Myometrial cell (primary cell): ENCODE measurements around the gene WDR44. TPM values are rescaled to one million over a fixed set of nuclear protein-coding genes. Genes with fewer than 3 reads are reported as not detected.

ENCODE experiments used
- total RNA-seq: library from RNA; depleted of rRNA; stranded (reverse); fragments of >200 nt; gene quantifications from 2 replicates; pipeline ENCODE4 v1.2.3, GENCODE V29; 2015

WDR44 gene, protein sequence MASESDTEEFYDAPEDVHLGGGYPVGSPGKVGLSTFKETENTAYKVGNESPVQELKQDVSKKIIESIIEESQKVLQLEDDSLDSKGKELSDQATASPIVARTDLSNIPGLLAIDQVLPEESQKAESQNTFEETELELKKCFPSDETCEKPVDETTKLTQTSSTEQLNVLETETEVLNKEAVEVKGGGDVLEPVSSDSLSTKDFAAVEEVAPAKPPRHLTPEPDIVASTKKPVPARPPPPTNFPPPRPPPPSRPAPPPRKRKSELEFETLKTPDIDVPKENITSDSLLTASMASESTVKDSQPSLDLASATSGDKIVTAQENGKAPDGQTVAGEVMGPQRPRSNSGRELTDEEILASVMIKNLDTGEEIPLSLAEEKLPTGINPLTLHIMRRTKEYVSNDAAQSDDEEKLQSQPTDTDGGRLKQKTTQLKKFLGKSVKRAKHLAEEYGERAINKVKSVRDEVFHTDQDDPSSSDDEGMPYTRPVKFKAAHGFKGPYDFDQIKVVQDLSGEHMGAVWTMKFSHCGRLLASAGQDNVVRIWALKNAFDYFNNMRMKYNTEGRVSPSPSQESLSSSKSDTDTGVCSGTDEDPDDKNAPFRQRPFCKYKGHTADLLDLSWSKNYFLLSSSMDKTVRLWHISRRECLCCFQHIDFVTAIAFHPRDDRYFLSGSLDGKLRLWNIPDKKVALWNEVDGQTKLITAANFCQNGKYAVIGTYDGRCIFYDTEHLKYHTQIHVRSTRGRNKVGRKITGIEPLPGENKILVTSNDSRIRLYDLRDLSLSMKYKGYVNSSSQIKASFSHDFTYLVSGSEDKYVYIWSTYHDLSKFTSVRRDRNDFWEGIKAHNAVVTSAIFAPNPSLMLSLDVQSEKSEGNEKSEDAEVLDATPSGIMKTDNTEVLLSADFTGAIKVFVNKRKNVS
- total RNA-seq, result 12.7 and 17.7 TPM in 2 replicates

DNA sequence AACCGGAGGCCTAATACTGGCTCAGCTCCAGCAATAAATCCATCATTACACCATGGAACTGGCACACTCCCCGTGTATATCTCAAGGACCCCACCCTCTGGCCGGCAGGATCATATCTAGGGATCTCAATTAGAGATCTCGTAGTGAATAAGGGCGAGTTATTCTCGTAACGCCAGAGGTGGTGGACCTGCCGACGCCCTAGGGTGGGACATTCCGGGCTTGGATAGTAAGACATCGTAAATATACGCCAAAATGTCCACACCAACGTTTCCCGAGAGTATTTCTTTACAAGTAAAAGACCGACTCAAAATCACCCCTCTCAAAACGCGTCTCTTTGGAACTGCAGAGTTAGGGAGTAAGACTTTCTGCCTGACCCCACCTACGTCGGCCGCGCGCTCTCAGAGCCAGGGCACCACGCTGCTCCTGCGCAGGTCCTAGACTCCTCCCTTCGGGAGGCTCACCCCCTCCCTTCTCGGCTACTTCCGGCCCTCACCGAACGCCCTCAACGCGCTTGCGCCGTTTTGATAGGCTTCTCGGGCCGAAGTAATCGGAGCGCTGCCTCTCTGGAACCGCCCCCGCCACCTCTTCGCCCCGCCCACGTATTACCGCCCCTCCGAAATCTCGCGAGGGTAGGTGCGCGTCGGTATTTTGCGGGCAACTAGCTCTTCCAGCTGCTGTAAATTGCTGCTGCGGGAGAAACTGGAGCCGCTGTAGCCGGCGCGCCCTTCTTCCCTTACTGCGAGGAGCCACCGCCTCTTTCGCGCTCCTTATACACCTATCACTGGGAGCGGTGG lies at the start of gene WDR44:
Gene WDR44 (plus strand): TSS at position 643 of the 794 bp plus-strand sequence. CDS start 398 bp downstream, outside the sequence.

DNA sequence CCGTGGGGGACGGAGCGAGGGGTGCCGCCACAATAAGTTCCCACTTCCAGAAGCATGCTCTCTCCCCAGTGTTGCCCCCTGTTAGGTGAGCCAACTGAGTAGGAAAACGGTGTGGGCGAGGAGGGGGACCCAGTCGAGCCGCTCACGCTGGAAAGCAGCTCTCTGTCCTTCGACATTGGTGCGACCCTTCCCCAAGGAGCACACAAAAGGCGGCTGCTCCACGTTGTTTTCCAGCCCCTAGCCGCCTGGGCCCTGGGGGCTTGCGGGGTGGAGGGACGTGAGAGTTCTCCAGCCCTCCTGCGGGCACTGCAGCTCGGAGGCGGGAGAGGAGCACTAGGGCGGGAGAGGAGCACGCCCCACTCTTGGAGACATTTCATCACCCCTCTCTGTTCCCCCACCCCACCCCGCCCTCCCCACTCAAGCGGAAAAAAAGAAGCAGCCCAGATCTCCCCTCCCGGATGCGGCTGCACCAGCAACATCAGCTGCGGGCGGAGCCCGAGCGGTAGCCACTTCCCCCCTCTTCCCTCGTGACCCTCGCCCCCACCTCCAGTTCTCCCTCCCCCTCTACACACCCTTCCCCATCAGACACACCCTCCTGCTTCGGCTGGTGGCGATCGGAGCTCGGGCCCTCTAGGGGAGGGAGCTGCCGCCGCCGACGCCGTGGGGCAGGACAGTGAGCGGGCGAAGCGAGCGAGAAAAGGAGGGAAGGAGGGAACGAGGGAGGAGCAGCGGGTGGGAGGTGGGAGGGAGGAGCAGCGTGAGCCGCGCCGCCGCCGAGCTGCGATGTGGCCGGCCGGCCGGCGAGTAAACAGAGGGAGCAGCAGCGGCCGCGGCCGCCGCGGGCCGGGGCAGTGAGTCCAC lies 149.4 kb downstream of the WDR44 start, which contains the start of gene DOCK11:
Gene DOCK11 (plus strand): TSS at position 755 of the 861 bp plus-strand sequence. CDS start 157 bp downstream, outside the sequence.

Other genes starting within 250 kb of the WDR44 start
- gene KLHL13, start 229.3 kb upstream of the WDR44 start, total RNA-seq, result 5.2 and 6.0 TPM in 2 replicates
- gene DOCK11, start 149.7 kb downstream of the WDR44 start, total RNA-seq, result 24.8 and 29.4 TPM in 2 replicates